ENCODE measurements around the gene ATP12A. TPM values are rescaled to one million over a fixed set of nuclear protein-coding genes. Genes with fewer than 3 reads are reported as not detected.

Gene ATP12A
- total RNA-seq, 1 donor from 2014 or later, result not detected

- H3K4me3 ChIP-seq, result no peak overlapping the region
- intact Hi-C loops (cut with DNase I), result no loop called here
- H3K27ac ChIP-seq, result no peak overlapping the region
- no peaks in the 10 kb centered on the region for H3K36me3 ChIP-seq
- H3K27me3 ChIP-seq, result no peaks in the 10 kb centered on the region
- TF ChIP-seq, protein P1, sequence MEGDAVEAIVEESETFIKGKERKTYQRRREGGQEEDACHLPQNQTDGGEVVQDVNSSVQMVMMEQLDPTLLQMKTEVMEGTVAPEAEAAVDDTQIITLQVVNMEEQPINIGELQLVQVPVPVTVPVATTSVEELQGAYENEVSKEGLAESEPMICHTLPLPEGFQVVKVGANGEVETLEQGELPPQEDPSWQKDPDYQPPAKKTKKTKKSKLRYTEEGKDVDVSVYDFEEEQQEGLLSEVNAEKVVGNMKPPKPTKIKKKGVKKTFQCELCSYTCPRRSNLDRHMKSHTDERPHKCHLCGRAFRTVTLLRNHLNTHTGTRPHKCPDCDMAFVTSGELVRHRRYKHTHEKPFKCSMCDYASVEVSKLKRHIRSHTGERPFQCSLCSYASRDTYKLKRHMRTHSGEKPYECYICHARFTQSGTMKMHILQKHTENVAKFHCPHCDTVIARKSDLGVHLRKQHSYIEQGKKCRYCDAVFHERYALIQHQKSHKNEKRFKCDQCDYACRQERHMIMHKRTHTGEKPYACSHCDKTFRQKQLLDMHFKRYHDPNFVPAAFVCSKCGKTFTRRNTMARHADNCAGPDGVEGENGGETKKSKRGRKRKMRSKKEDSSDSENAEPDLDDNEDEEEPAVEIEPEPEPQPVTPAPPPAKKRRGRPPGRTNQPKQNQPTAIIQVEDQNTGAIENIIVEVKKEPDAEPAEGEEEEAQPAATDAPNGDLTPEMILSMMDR (IDR thresholded peaks at IDR 0.05), result no peak
- H3K9me3 ChIP-seq, result no peaks in the 10 kb centered on the region
- no peaks in the 10 kb centered on the region for H3K4me1 ChIP-seq
- no peak for DNase-seq (ENCODE audit: low spot score in 2 of 2)
Observed at GRCh38 chr13:24706886-24707585, 26.8 kb downstream of the ATP12A start.

DNA sequence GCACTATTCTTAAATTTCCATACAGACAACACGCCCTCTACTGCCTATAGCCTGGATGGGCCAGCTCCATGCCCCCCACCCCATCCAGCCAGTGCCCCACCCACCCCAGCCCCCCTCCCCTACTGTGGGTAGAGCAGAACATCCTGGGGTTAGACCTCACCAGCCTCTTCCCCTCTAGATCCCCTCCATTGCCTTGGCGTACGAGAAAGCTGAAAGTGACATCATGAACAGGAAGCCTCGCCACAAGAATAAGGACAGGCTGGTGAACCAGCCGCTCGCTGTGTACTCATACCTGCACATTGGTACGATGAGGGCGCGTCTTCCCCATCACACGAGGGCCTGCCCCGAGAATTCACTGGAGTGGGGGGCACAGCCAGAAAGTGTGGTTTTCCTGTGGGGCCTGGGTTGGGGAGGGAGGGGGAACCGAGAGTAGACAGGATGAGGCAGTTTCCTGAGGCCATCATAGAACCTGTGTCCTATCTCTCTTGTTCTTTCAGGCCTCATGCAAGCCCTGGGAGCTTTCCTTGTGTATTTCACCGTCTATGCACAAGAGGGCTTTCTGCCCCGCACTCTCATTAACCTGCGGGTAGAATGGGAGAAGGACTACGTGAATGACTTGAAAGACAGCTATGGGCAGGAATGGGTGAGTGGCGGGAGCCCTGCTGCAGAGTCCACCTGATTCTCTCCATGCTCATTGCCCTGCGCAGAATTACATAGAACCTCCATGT lies 29.1 kb downstream of the ATP12A start:
- intact Hi-C loops (cut with DNase I), result no loop called here
- Histone ChIP-seq H3K27me3 (no peaks in the 10 kb centered on the region), H3K9me3 (no peaks in the 10 kb centered on the region), H3K27ac (no peak overlapping the region), H3K4me3 (no peak overlapping the region), H3K36me3 (no peaks in the 10 kb centered on the region), H3K4me1 (peaks cover 0 to 2% of the 10 kb centered on the region in 2 donors)
- TF ChIP-seq, protein P1 (IDR thresholded peaks at IDR 0.05), result no peak
- DNase-seq (ENCODE audit: low spot score in 2 of 2), result peak; percentile 13 to 64

GRCh38 chr13:24713022-24713421 lies 32.8 kb downstream of the ATP12A start:
- Histone ChIP-seq H3K27me3 (no peaks in the 10 kb centered on the region), H3K4me3 (no peak overlapping the region)

DNA sequence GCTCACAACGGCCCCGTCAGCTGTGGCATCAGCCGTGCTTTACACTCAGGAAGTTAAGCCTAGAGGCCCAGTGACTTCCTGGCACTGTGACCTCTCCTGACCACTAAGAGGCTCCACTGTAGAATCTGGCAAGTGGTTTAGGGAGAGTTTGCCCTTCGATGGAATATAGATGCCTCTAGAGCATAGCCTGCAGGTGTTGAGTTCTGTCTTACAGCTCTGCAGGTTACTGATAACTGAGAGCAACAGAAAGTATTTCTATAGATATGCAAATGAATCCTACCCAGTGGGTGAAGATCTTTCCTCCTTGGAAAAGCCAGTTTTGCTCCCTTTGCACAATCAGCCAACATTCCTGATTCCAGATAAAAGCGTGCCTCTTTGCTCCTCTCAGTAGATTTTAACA lies 35.8 kb downstream of the ATP12A start:
- intact Hi-C loops (cut with DNase I), result no loop called here
- peaks cover 0 to 2% of the 10 kb centered on the region in 2 donors for H3K4me1 ChIP-seq
- TF ChIP-seq, protein P1 (IDR thresholded peaks at IDR 0.05), result no peak
- H3K27ac ChIP-seq, result no peak overlapping the region
- peak in 1 of 2 donors; percentile 24 for DNase-seq (ENCODE audit: low spot score in 2 of 2)
- no peaks in the 10 kb centered on the region for H3K27me3 ChIP-seq
- no peaks in the 10 kb centered on the region for H3K36me3 ChIP-seq
- H3K4me3 ChIP-seq, result no peak overlapping the region
- no peaks in the 10 kb centered on the region for H3K9me3 ChIP-seq

More at GRCh38 chr13:24713022-24713421, 32.8 kb downstream of the ATP12A start:
- no peak for DNase-seq (ENCODE audit: low spot score in 2 of 2)
- intact Hi-C loops (cut with DNase I), result no loop called here
- TF ChIP-seq, protein P1 (IDR thresholded peaks at IDR 0.05), result no peak
- Histone ChIP-seq H3K4me1 (peaks cover 0 to 2% of the 10 kb centered on the region in 2 donors), H3K36me3 (no peaks in the 10 kb centered on the region), H3K9me3 (no peaks in the 10 kb centered on the region), H3K27ac (no peak overlapping the region)

DNA sequence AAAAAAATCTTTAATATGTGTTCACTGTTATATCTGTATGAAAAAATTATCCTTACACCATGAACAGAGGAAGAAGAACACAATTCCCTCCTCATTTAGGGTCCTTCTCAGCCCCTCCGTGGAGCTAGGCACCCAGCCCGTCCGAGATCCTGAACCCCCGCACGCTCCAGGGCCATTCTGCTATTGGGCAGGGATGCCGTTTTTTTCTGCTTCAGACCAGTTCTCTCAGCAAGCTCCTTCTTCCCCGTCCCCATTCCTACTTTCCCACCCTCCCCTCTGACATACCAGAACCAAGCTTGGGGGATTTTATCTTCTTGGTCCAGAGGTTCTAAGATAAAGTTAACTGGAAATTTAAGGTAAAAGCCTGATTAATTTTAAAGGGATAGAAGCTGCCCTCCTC lies 36.2 kb downstream of the ATP12A start:
- H3K4me1 ChIP-seq, result peaks cover 0 to 2% of the 10 kb centered on the region in 2 donors
- intact Hi-C loops (cut with DNase I), result no loop called here
- H3K27ac ChIP-seq, result no peak overlapping the region
- no peak overlapping the region for H3K4me3 ChIP-seq
- DNase-seq (ENCODE audit: low spot score in 2 of 2), result no peak
- TF ChIP-seq, protein P1 (IDR thresholded peaks at IDR 0.05), result no peak
- no peaks in the 10 kb centered on the region for H3K27me3 ChIP-seq
- no peaks in the 10 kb centered on the region for H3K9me3 ChIP-seq
- H3K36me3 ChIP-seq, result no peaks in the 10 kb centered on the region

Measured in ascending aorta (tissue), 2 donors.